GM12865 (cell line): ENCODE measurements around the gene CTPS1.

Experiments
- DNase-seq: peaks from one replicate; pipeline ENCODE4 v3.0.0; 2010; ENCODE audit warnings: low read depth
- H3K4me3 ChIP-seq: 2 replicates; pipeline ENCODE4 v1.5.1; 2011; ENCODE audit warnings: mild to moderate bottlenecking, low read depth, low read length, control low read depth
- TF ChIP-seq, protein P1 (sequence below): IDR thresholded peaks from 2 replicates; pipeline ENCODE4 v1.5.1; 2011; ENCODE audit warnings: low read length, control low read depth, low read depth, inconsistent platforms; ENCODE audit not compliant: insufficient read depth; ENCODE audit errors: missing control alignments

The CTPS1 gene

DNA sequence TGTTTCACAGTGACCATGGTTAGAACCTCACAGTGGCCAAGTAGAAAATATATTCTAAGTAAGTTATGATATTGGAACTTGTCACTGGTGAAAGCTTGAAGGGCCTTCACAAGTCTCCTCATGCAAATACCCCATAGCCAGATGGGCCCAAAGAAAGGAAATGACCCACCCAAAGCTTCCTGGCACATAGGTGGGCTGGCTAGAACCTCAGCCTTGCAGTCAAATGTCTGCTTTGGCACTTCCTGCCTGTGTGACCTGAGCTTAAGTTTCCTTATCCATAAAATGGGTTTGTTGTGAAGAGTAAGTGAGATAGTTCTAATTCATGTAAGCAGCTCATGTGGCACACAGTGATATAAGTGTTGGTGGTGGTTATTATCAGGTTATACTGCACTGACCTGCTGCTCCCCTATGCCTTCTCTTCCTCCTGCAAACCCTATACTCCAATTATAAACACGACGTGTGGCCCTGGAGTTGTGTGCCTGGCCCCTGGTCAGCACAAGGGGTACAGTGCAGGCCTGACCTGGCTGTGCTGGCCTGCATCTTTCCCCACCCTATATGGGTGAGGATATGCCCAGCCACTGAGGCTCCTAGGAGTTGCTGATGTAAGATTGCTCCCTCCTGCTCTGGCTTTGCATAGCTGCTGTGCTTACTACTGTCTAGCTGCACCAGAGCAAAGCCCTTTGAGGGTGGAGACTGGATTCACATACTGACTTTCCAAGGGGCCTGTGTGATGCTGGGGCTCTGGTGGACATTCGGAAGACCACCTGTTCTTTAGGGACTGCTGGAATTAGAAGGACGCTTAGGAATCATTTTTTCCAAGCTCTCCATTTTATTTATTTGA, 46.7 kb downstream of the CTPS1 start:
- TF ChIP-seq, protein P1, sequence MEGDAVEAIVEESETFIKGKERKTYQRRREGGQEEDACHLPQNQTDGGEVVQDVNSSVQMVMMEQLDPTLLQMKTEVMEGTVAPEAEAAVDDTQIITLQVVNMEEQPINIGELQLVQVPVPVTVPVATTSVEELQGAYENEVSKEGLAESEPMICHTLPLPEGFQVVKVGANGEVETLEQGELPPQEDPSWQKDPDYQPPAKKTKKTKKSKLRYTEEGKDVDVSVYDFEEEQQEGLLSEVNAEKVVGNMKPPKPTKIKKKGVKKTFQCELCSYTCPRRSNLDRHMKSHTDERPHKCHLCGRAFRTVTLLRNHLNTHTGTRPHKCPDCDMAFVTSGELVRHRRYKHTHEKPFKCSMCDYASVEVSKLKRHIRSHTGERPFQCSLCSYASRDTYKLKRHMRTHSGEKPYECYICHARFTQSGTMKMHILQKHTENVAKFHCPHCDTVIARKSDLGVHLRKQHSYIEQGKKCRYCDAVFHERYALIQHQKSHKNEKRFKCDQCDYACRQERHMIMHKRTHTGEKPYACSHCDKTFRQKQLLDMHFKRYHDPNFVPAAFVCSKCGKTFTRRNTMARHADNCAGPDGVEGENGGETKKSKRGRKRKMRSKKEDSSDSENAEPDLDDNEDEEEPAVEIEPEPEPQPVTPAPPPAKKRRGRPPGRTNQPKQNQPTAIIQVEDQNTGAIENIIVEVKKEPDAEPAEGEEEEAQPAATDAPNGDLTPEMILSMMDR = no peak
- H3K4me3 ChIP-seq = no peak overlapping the region
- DNase-seq = peak; percentile 59

GRCh38 chr1:41028034-41028642, 48.6 kb downstream of the CTPS1 start:
- DNase-seq = no peak
- TF ChIP-seq, protein P1 = no peak
- H3K4me3 ChIP-seq = no peak overlapping the region

- DNase-seq = no peak
- TF ChIP-seq, protein P1 = no peak
- no peak overlapping the region for H3K4me3 ChIP-seq
These were observed 51.5 kb downstream of the CTPS1 start for GRCh38 chr1:41030872-41031616.

DNA sequence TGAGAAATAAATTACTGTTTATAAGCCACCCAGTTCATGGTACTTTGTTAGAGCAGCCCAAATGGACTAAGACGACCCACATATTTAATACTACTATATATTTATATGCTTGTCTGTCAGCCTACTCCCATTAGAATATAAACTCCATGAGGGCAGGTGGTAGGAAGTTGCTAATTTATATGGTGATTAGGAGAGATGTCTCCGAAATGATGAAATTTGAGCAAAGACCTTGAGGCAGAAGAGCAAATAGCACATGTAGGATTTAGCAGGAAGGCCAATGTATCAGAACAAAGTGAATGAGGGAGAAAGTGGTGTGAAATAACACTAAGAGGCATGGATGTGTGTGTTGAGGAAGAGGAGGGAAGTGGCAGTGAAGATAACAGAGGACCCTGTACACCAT, 52.7 kb downstream of the CTPS1 start:
- TF ChIP-seq, protein P1 = no peak
- no peak for DNase-seq
- no peak overlapping the region for H3K4me3 ChIP-seq

- TF ChIP-seq, protein P1 = no peak
- no peak overlapping the region for H3K4me3 ChIP-seq
- no peak for DNase-seq
These were observed 53.8 kb downstream of the CTPS1 start for GRCh38 chr1:41033272-41033671.

DNA sequence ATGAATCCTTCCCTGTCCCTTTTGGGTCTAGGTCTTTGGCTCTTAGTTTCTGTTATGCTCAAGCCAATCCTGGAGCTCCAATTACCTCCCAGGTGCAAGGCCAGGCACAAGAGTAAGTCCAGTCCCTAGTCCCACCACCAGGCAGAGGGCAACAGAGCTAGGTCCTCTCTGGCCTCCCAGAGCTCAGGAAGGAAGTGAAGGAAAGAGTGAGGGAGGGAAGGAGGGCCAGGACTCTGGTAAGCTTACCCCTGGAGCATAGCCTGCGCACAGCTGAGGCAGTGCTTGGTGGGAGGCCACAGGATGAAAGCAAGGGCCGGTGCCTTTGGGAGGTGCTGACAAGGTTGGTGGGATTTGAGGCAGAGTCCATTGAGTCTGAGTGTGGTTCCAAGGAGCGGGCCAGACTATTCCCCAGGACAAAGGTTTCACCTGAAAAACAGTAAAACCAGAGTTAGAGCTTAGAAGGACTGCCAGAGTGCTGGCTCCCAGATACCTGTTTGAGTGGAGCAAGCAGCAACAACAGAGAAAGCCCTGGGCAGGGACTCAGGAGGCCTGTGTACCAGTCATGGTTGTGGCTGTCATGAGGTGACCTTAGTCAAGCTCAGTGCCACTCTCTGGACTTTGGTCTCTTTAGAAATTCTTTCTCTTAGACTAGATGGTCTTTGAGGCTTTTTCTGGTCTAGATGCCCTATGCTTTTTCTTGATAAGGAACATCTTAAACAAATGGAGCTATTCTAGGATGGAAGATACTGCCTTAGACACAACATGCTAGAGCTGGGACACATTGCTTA, 57.8 kb downstream of the CTPS1 start:
- no peak overlapping the region for H3K4me3 ChIP-seq
- no peak for DNase-seq
- TF ChIP-seq, protein P1 = no peak
